GM12872 (cell line): ENCODE data around the gene ZNF736.

Experiments
- CTCF ChIP-seq: IDR thresholded peaks from 3 replicates; pipeline ENCODE4 v1.5.1; 2011; ENCODE audit warnings: low read depth, mild to moderate bottlenecking, low read length, moderate library complexity; ENCODE audit not compliant: insufficient read depth

The ZNF736 gene

GRCh38 chr7:64308016-64308270 lies 5.8 kb upstream of the ZNF736 start:
- TF ChIP-seq CTCF = no peak

- TF ChIP-seq CTCF = no peak
These were observed 3.3 kb upstream of the ZNF736 start for GRCh38 chr7:64310426-64310825.

- no peak for TF ChIP-seq CTCF
These were observed 935 bp upstream of the ZNF736 start for GRCh38 chr7:64312826-64313225.

GRCh38 chr7:64314566-64314965 lies 805 bp downstream of the ZNF736 start:
- no peak for TF ChIP-seq CTCF

GRCh38 chr7:64320547-64321513 lies 7.1 kb downstream of the ZNF736 start:
- TF ChIP-seq CTCF = no peak

GRCh38 chr7:64359543-64359942 lies 45.8 kb downstream of the ZNF736 start:
- TF ChIP-seq CTCF = no peak

GRCh38 chr7:64371116-64371515 lies 57.4 kb downstream of the ZNF736 start:
- no peak for TF ChIP-seq CTCF
